Measurements from ENCODE around the gene HIP1.
A peak's percentile ranks its signal among the peaks of the same experiment; 100 is the strongest.
"Not testable (repeated sequence)": the region's sequence is repeated elsewhere in the genome, so short reads cannot be mapped to it uniquely, and the experiment has no call there.

The HIP1 gene

DNA sequence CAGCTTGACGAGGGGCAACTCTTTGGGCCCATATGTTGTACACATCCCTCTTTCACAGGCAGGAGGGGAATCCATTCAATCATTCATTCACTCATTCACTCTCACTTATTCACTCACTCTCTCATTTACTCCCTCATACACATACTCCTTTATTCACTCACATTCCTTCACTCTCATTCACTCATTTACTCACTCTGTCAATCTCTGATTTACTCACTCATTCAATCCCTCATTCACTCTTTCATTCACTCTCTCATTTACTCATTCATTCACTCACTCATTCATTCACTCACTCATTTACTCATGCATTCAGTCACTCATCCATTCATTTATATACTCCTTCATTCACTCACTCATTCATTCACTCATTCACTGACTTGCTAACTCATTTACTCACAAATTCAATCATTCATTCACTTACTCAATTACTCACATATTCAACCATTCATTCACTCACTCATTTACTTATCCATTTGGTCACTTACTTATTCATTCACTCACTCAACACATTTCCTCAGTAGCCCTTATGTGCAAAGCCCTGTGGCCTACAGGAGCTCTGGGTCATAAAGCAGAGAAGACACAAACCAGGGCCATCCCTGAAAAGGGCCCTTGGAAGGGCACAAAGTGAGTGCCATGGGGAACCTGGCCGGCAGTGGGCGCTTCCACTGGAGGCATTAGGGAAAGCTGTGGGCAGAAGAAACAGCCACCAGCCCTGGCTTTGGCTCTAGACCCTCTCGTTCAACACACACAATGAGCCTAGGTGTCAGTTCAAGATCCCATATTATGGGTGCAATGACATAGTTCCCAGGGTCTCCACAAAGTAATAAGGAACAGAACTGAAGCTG lies 26.0 kb downstream of the HIP1 start:
- DNase-seq = no peak

DNA sequence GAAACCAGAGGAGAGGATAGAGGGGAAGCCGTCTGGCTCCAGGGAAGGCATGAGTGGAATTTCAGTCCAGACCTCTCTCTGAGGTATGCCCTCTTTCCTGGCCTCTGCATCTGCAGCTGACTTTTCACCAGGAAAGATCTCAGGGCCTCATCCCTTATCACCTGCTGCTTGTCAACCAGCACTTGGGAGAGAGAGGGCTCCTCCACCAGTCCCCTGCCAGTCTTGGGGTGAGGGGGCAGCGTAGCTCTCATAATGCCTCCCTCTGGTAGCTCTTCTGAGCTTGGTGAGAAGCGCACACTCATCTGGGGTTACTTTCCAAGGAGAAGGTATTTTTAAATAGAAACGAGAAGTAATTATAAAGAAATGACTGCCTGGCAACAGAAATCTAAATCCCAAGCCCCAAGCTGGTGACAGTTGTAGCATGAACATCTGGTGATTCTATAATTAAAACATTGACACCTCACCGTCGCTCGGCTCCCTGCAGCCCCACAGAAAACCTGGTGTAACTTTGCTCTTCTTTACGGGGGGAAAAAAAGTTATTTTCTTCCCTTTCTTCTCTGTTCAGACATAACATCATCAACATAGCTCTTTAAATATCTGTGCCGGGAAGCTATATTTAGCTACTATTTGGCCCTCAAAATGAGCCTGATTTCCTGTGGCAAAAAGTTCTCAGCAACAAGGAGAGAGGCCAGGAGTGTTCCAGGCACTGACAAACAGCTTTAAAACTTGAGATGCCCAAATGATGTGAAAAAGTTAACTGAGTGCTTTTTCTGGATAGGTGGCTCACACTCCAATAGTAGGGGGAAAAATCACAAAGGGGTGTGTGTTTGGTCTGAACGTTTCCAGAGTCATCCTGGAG lies 26.9 kb downstream of the HIP1 start:
- no peak for DNase-seq

GRCh38 chr7:75711076-75711475 lies 27.7 kb downstream of the HIP1 start:
- no peak for DNase-seq

GRCh38 chr7:75704928-75705327 lies 33.8 kb downstream of the HIP1 start:
- DNase-seq = no peak

- no peak for DNase-seq
These were observed 36.2 kb downstream of the HIP1 start for GRCh38 chr7:75702515-75702914.

DNA sequence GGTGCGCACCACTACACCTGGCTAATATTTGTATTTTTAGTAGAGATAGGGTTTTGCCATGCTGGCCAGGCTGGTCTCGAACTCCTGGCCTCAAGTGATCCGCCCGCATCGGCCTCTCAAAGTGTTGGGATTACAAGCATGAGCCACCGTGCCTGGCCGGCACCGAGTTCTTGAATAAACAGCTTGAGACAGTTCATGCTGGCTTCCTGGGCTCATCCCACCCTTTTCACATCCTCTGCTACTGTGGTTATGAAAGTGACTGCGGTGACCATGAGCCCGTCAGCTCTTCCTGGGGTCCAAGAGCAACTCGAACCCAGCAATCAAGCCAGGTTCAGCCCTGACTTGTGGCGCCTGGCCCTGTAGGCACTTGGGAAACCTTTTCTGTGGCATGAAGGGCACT lies 38.7 kb downstream of the HIP1 start:
- DNase-seq = no peak

GRCh38 chr7:75698358-75698757 lies 40.4 kb downstream of the HIP1 start:
- DNase-seq = no peak

DNA sequence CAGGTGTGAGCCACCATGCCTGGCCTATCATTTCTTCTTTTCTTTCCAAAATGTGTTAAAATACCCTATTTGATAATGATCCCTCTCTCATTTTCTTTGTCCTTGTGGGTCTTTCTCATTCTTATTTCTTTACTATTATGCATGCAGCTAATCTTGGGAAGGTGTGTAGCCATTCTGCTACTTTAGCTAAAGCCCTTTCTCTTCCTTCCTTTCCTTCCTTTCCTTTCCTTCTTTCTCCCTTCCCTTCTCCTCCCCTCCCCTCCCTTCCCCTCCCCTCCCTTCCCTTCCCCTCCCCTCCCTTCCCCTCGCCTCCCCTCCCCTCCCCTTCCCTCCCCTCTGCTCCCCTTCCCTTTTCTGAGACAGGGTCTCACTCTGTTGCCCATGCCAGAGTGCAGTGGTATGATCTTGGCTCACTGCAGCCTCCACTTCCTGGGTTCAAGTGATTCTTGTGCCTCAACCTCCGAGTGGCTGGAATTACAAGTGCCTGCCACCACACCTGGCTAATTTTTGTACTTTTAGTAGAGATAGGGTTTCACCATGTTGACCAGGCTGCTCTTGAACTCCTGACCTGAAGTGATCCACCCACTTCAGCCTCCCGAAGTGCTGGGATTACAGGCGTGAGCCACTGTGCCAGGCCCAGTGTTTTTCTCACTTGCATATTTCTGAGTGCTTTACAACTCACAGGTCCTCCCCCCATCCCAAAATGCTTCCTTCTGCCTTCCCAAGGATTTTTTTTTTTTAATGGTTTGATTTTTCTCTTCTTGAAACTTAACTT lies 42.3 kb downstream of the HIP1 start:
- DNase-seq = no peak

DNA sequence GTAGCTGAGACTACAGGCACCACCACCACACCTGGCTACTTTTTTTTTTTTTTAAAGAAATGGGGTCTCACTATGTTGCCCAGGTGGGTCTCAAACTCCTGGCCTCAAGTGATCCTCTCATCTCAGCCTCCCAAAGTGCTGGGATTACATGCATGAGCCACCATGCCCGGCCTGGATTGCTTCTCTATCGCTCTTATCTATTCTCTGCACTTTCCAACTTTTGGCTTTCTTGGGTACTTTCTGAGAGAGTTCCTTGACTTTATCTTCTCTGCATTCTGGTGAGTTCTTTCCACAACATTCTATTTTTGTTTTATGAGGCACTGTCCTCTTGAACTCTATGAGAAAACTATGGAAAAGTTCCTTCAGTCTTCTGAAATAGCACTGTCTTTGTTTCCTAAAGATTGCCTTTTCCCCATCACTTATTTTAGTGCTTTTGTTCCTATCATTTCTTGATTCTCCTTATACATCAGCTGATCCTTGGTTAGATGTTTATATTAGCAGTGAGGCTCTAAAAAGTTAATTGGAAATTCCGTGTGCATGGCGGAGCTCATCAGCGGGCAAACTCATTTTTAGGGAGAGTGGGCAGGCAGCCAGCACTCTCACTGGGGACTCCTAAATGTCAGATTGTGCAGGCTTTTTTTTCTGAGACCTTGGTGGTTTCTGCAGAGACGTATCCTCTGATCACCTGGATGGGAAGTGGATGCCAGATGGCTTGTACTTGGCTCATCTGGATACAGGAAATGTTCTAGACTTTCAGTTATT lies 43.9 kb downstream of the HIP1 start:
- DNase-seq = no peak

DNA sequence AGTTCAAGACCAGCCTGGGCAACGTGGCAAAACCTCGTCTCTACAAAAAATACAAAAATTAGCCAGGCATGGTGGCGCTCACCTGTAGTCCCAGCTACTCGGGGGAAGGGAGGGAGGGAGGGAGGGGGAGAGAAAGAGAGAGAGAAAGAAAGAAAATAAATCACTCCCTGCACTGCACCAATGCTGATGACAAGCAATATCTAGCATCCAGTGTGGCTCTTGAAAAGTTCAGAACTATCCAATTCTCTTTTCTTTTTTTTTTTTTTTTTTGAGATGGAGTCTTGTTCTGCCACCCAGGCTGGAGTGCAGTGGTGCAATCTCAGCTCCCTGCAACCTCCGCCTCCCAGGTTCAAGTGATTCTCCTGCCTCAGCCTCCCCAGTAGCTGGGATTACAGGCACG lies 45.1 kb downstream of the HIP1 start:
- not testable (repeated sequence) for DNase-seq

- DNase-seq = no peak
These were observed 46.8 kb downstream of the HIP1 start for GRCh38 chr7:75691793-75692543.

DNA sequence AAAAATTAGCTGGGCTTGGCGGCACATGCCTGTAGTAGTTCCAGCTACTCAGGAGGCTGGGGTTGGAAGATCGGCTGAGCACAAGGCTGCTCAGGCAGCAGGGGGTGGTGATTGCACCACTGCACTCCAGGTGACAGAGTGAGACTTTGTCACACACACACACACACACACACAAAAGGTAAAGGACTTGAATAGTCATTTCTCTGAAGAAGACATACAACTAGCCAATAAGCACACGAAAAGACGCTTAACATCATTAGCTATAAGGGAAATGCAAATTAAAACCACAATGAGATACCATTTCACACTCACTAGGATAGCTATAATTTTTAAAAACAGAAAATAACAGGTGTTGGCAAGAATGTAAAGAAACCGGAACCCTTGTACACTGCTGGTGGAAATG lies 48.6 kb downstream of the HIP1 start:
- no peak for DNase-seq

DNA sequence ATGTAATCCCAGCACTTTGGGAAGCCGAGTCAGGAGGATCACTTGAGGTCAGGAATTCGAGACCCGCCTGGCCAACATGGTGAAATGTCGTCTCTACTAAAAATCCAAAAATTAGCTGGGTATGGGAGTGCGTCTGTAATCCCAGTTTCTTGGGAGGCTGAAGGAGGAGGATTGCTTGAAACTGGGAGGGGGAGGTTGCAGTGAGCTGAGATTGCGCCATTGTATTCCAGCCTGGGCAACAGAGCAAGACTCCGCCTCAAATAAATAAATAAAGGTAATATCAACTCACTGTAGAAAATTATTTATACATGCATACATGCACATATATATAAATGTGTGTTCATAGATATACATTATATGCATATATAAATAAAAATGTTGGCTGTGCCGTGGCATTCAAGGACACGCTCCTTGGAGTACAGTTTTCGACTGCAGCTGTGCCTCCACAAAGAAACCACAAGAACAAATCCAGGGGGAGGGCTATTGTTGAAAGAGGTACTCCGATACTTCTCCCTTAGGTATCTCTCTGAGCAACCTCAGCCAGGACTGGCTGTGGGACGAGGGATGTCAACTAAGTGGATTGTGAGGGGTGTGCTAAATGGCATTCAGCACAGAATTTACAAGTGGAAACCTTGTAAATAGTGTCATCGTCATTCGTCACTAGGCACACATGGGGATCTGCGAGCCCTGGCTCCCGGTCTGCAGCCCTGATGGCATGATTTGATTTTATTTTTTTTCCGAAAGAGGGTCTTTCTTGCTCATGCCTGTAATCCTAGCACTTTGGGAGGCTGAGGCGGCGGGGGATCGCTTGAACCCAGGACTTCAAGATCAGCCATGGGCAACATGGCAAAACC lies 49.3 kb downstream of the HIP1 start:
- no peak for DNase-seq

GRCh38 chr7:75688200-75689136 lies 50.3 kb downstream of the HIP1 start:
- DNase-seq = peak in 1 of 2 donors; percentile 17

DNA sequence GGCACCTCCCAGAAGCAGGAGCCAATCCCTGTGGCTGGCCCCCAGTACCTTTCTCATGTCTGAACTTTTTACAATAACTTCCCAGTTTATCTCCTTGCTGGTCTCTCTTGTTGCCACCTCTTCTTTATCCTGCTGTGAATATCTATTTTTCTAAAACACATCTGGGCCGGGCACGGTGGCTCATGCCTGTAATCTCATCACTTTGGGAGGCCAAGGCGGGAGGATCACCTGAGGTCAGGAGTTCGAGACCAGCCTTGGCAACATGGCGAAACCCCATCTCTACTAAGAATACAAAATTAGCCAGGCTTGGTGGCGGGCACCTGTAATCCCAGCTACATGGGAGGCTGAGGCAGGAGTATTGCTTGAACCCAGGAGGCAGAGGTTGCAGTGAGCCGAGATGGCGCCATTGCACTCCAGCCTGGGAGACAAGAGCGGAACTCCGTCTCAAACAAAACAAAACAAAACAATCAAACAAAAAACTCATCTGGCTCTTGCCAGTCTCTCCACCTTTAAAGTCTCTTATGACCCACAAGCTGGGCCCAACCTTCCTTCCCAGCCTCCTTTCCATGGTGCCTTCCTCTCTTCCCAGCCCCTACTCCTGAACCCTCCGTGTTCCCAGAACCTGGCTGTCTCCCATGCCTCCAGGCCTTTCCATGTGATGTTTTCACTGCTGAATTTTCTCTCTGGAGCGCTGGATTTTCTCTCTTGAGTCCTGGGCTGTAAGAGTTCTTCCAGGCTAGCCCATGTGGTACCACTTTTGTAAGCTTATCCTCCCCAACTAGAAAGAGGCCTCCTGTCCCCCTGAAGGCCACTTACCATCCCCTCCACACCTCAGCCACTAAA lies 51.3 kb downstream of the HIP1 start:
- no peak for DNase-seq

DNA sequence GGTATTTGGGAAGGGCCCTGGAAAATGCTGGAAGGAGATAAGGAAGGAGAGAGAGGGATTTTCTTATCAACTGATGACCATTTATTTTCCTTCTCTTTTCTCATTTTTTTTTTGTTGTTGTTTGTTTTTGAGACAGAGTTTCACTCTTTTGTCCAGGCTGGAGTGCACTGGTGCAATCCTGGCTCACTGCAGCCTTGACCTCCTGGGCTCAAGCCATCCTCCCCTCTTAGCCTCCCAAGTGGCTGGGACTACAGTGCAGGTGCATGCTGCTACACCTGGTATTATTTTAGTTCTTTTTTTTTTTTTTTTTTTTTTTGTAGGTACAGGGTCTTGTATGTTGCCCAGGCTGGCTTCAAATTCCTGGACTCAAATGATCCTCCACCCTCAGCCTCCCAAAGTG lies 52.2 kb downstream of the HIP1 start:
- DNase-seq = no peak

DNA sequence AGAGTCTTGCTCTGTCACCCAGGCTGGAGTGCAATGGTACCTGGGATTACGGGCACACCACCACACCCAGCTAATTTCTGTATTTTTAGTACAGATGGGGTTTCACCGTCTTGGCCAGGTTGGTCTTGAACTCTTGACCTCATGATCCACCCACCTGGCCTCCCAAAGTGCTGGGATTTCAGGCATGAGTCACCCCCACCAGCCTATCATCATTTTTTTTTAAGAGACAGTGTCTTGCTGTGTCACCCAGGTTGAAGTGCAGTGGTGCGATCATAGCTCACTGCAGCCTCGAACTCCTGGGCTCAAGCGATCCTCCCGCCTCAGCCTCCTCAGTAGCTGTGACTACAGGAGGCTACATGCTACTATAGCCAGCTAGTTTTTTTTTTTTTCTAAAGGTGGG lies 56.7 kb downstream of the HIP1 start:
- not testable (repeated sequence) for DNase-seq

GRCh38 chr7:75679060-75679459 lies 59.7 kb downstream of the HIP1 start:
- no peak for DNase-seq

GRCh38 chr7:75669579-75669978 lies 69.2 kb downstream of the HIP1 start:
- DNase-seq = no peak
